Astrocyte (in vitro differentiated cells and primary cell): Measurements from ENCODE around the gene ACAD8. TPM values are rescaled to one million over a fixed set of nuclear protein-coding genes. Genes with fewer than 3 reads are reported as not detected.

ENCODE experiments used
- DNase-seq: peaks from one replicate; pipeline ENCODE4 v3.0.0-alpha.2; 2010; ENCODE audit warnings: low read depth
- FAIRE-seq: peaks from 2 replicates; lab custom pipeline; 2011; peaks lifted over from hg19 to GRCh38; lab: Jason Lieb, UNC
- H2AFZ ChIP-seq: 2 replicates; pipeline ENCODE4 v1.6.0; 2012; ENCODE audit warnings: low read depth, low read length, inconsistent platforms
- H3K27ac ChIP-seq: 2 replicates; pipeline ENCODE4 v1.5.1; 2011; ENCODE audit warnings: low read depth, low read length, inconsistent platforms
- H3K27me3 ChIP-seq: 2 replicates; pipeline ENCODE4 v1.6.0; 2011; ENCODE audit warnings: low read length, inconsistent platforms; ENCODE audit not compliant: insufficient read depth
- H3K36me3 ChIP-seq: 2 replicates; pipeline ENCODE4 v1.5.1; 2011; ENCODE audit warnings: low read length, inconsistent platforms; ENCODE audit not compliant: insufficient read depth
- H3K4me1 ChIP-seq: 2 replicates; pipeline ENCODE4 v1.5.1; 2011; ENCODE audit warnings: low read length, inconsistent platforms; ENCODE audit not compliant: insufficient read depth
- H3K4me2 ChIP-seq: 2 replicates; pipeline ENCODE4 v1.6.0; 2012; ENCODE audit warnings: low read length, inconsistent platforms
- H3K4me3 ChIP-seq: 2 replicates; pipeline ENCODE4 v1.5.1; 2011; ENCODE audit warnings: low read depth, mild to moderate bottlenecking, low read length, inconsistent platforms; ENCODE audit not compliant: insufficient read depth
- H3K79me2 ChIP-seq: 2 replicates; pipeline ENCODE4 v1.6.0; 2012; ENCODE audit warnings: mild to moderate bottlenecking, low read length, inconsistent platforms; ENCODE audit not compliant: insufficient read depth
- H3K9ac ChIP-seq: 2 replicates; pipeline ENCODE4 v1.6.0; 2012; ENCODE audit warnings: mild to moderate bottlenecking, low read length, inconsistent platforms
- H3K9me3 ChIP-seq: 2 replicates; pipeline ENCODE4 v1.5.1; 2012; ENCODE audit warnings: low read depth, mild to moderate bottlenecking, low read length, inconsistent platforms; ENCODE audit not compliant: insufficient read depth
- H4K20me1 ChIP-seq: 2 replicates; pipeline ENCODE4 v1.6.0; 2012; ENCODE audit warnings: low read length, inconsistent platforms; ENCODE audit not compliant: insufficient read depth
- H3K27ac Mint-ChIP-seq: one replicate; pipeline ENCODE4 v1.8.0; 2021; ENCODE audit warnings: mild to moderate bottlenecking, mixed read lengths; ENCODE audit not compliant: unreplicated experiment
- H3K27me3 Mint-ChIP-seq: one replicate; pipeline ENCODE4 v1.8.0; 2021; ENCODE audit warnings: low read depth, mixed read lengths; ENCODE audit not compliant: unreplicated experiment
- H3K36me3 Mint-ChIP-seq: one replicate; pipeline ENCODE4 v1.8.0; 2021; ENCODE audit warnings: low read depth, mixed read lengths; ENCODE audit not compliant: unreplicated experiment
- H3K4me1 Mint-ChIP-seq: one replicate; pipeline ENCODE4 v1.8.0; 2021; ENCODE audit warnings: low read depth, mixed read lengths; ENCODE audit not compliant: unreplicated experiment
- H3K4me3 Mint-ChIP-seq: one replicate; pipeline ENCODE4 v1.8.0; 2021; ENCODE audit warnings: mild to moderate bottlenecking, moderate library complexity, mixed read lengths; ENCODE audit not compliant: unreplicated experiment
- H3K9me3 Mint-ChIP-seq: one replicate; pipeline ENCODE4 v1.8.0; 2021; ENCODE audit warnings: mild to moderate bottlenecking, mixed read lengths; ENCODE audit not compliant: unreplicated experiment
- EZH2 ChIP-seq: IDR thresholded peaks from 2 replicates; pipeline ENCODE4 v1.6.1; 2012; ENCODE audit warnings: mild to moderate bottlenecking, low read length, inconsistent platforms; ENCODE audit not compliant: insufficient read depth
- total RNA-seq: library from RNA; stranded (reverse); gene quantifications from 2 replicates; pipeline ENCODE4 v1.2.1, GENCODE V29; 2021
- TF ChIP-seq, protein P1 (sequence below): IDR thresholded peaks from 2 replicates; pipeline ENCODE4 v1.5.1; 2011; ENCODE audit warnings: low read depth, mild to moderate bottlenecking, inconsistent platforms, low read length, moderate library complexity; ENCODE audit not compliant: insufficient read depth

The ACAD8 gene
- total RNA-seq, 1 donor from 2014 or later: 15.8 TPM

DNA sequence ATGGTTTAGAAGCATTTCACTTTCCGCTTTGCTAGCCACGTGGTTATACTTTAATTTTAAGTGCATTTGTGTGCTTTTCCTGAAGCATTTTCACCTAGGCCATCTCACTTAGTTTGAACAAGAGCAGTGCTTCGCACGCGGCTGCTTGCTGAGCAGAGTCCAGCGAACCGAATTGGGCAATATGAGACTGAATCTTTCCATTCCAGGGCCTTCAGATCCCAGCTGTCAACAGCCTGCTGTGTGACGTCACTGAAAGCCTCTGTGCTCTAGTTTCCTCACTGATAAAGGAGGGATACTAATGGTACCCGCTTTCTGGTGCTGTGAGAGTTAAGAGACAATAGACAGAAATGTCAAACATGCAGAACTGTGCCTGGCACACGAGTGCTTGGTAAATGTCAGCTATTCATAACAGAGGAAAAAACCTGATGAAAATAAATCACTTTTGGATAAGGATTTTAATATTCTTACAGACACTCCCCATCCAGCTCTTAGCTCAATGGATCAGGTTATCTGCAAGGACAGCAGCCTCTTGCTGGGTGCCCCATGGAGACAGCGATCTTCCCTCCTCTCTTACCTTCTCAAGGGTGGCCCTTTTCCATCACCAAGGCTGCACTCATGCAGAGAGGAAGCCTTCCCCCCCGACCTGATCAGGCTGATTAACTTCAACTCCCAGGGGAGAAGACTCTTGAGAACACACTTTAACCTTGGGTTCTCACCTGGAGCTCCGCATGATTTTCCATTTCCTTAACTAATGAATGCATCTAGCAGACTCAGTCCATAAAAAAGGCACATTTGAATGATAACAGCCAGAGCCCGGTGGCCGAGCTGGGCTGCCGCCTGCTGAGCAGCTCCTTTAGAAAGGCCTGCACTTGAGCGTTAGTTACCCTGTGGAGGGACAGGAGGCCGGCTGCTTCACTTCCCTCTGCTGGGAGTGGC lies 19.3 kb downstream of the ACAD8 start:
- DNase-seq: no peak
- no peak overlapping the region for H2AFZ ChIP-seq
- Mint-ChIP-seq H3K4me3 (no peak overlapping the region), H3K27ac (no peak overlapping the region), H3K27me3 (peaks cover 52% of the 10 kb centered on the region), H3K4me1 (peaks cover 11% of the 10 kb centered on the region), H3K36me3 (no peaks in the 10 kb centered on the region), H3K9me3 (peaks cover 3% of the 10 kb centered on the region)
- H3K9ac ChIP-seq: no peak overlapping the region
- H3K4me1 ChIP-seq: peaks cover 10% of the 10 kb centered on the region
- H4K20me1 ChIP-seq: no peaks in the 10 kb centered on the region
- no peaks in the 10 kb centered on the region for H3K36me3 ChIP-seq
- FAIRE-seq: no peak
- H3K9me3 ChIP-seq: no peaks in the 10 kb centered on the region
- peaks cover 68% of the 10 kb centered on the region for H3K27me3 ChIP-seq
- TF ChIP-seq, protein P1, sequence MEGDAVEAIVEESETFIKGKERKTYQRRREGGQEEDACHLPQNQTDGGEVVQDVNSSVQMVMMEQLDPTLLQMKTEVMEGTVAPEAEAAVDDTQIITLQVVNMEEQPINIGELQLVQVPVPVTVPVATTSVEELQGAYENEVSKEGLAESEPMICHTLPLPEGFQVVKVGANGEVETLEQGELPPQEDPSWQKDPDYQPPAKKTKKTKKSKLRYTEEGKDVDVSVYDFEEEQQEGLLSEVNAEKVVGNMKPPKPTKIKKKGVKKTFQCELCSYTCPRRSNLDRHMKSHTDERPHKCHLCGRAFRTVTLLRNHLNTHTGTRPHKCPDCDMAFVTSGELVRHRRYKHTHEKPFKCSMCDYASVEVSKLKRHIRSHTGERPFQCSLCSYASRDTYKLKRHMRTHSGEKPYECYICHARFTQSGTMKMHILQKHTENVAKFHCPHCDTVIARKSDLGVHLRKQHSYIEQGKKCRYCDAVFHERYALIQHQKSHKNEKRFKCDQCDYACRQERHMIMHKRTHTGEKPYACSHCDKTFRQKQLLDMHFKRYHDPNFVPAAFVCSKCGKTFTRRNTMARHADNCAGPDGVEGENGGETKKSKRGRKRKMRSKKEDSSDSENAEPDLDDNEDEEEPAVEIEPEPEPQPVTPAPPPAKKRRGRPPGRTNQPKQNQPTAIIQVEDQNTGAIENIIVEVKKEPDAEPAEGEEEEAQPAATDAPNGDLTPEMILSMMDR: no peak
- TF ChIP-seq EZH2: no peak
- no peak overlapping the region for H3K4me3 ChIP-seq
- H3K27ac ChIP-seq: no peak overlapping the region
- no peaks in the 10 kb centered on the region for H3K79me2 ChIP-seq
- no peak overlapping the region for H3K4me2 ChIP-seq

DNA sequence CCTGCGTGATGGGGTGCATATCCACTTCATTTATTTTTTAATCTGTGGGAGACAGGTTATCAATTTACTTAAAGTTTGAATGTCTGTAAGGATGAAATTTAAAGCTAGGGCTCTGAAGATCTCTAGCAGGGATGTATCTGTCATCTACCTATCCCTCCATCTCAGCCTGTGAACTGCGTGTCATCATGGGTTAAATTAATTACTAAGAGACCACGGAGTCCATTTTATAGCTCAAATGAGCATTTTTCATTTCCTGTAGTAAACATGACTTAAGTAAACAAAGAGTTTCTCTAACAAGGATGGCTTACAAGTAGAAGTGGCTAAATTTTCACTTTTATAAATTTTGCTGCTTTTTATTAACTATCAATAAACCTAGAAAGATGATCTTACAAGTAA lies 19.9 kb downstream of the ACAD8 start:
- no peaks in the 10 kb centered on the region for H3K79me2 ChIP-seq
- no peak overlapping the region for H2AFZ ChIP-seq
- Mint-ChIP-seq H3K4me1 (peaks cover 4% of the 10 kb centered on the region), H3K36me3 (no peaks in the 10 kb centered on the region), H3K9me3 (peaks cover 3% of the 10 kb centered on the region), H3K27me3 (peaks cover 59% of the 10 kb centered on the region), H3K27ac (no peak overlapping the region), H3K4me3 (no peak overlapping the region)
- H3K9ac ChIP-seq: no peak overlapping the region
- DNase-seq (no peak), FAIRE-seq (no peak)
- peaks cover 4% of the 10 kb centered on the region for H3K9me3 ChIP-seq
- no peaks in the 10 kb centered on the region for H3K36me3 ChIP-seq
- H3K27ac ChIP-seq: no peak overlapping the region
- no peak overlapping the region for H3K4me2 ChIP-seq
- H3K27me3 ChIP-seq: peaks cover 75% of the 10 kb centered on the region
- peaks cover 10% of the 10 kb centered on the region for H3K4me1 ChIP-seq
- TF ChIP-seq, protein P1: no peak
- H4K20me1 ChIP-seq: no peaks in the 10 kb centered on the region
- H3K4me3 ChIP-seq: no peak overlapping the region

DNA sequence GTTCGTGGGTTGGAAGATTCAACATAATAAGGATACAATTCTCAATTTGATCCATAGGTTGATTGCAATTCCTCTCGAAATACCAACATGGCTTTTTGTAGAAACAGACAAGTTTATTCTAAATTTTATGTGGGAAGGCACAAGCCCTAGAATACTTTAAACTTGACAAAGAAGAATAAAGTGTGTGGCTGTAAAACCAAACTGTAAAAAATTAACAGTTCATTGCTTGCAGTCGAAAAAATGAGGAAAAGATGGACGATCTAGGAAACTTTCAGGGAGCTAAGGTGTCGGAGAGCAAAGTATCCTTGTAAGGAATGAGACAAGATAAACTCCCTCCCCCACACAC lies 21.8 kb downstream of the ACAD8 start:
- no peaks in the 10 kb centered on the region for H4K20me1 ChIP-seq
- H3K36me3 Mint-ChIP-seq: no peaks in the 10 kb centered on the region
- H3K27me3 ChIP-seq: peaks cover 74% of the 10 kb centered on the region
- DNase-seq (no peak), FAIRE-seq (no peak)
- peaks cover 3% of the 10 kb centered on the region for H3K9me3 Mint-ChIP-seq
- H3K27me3 Mint-ChIP-seq: peaks cover 66% of the 10 kb centered on the region
- no peak overlapping the region for H3K27ac ChIP-seq
- H3K36me3 ChIP-seq: no peaks in the 10 kb centered on the region
- H3K4me3 Mint-ChIP-seq: peak overlapping the region; percentile 86
- peaks cover 10% of the 10 kb centered on the region for H3K4me1 ChIP-seq
- peaks cover 4% of the 10 kb centered on the region for H3K4me1 Mint-ChIP-seq
- no peak for TF ChIP-seq EZH2
- TF ChIP-seq, protein P1: no peak
- H2AFZ ChIP-seq: no peak overlapping the region
- no peak overlapping the region for H3K4me3 ChIP-seq
- H3K79me2 ChIP-seq: no peaks in the 10 kb centered on the region
- H3K9me3 ChIP-seq: peaks cover 7% of the 10 kb centered on the region
- peak overlapping the region; percentile 81 for H3K4me2 ChIP-seq
- no peak overlapping the region for H3K9ac ChIP-seq
- H3K27ac Mint-ChIP-seq: peak overlapping the region; percentile 75
